ENCODE results near the gene COX7C.

DNA sequence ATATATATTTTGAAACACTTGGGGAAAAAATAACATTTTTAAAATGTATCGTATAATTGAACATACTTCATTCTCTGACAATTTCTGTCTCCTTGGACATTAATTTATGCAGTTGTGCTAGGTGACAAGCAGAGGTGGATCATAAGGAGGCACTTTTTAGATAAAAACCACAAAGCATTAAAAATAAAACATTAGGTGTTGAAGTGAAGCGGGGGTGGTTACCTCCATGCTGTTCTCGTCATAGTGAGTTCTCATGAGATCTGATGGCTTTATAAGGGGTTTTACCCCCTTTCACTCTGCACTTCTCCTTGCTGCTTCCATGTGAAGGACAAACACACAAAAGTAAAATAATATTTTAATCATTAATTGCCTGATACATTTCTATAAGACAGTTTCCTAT lies 11.9 kb upstream of the COX7C start:
- TF ChIP-seq FOXK2 (IDR thresholded peaks at IDR 0.05) (no peak), BHLHE40 (IDR thresholded peaks at IDR 0.05; ENCODE audit: borderline replicate concordance) (no peak), HDGF (IDR thresholded peaks at IDR 0.05; ENCODE audit: borderline replicate concordance) (no peak)
